ENCODE measurements around the gene SLC6A16.

- TF ChIP-seq CTCF (conservative IDR thresholded peaks at IDR 0.05; ENCODE audit: low read depth in 2 of 2) (no peak), POLR2AphosphoS5 (IDR thresholded peaks at IDR 0.05; ENCODE audit: low read depth) (no peak), CREB1 (CRISPR knock-in tag; IDR thresholded peaks at IDR 0.05; ENCODE audit: low read depth) (no peak), EZH2phosphoT487 (IDR thresholded peaks at IDR 0.05; ENCODE audit: unreplicated experiment) (no peak), EZH2 (IDR thresholded peaks at IDR 0.05; ENCODE audit: low read depth, unreplicated experiment) (no peak), ZNF331 (CRISPR knock-in tag; IDR thresholded peaks at IDR 0.05; ENCODE audit: low read depth) (no peak)
Observed at GRCh38 chr19:49340865-49341718, 16.1 kb upstream of the SLC6A16 start.
